H9 (cell line): ENCODE data around the gene ACSM4. TPM values are rescaled to one million over a fixed set of nuclear protein-coding genes. Genes with fewer than 3 reads are reported as not detected.
A peak's percentile ranks its signal among the peaks of the same experiment; 100 is the strongest.
"Not testable (repeated sequence)": the region's sequence is repeated elsewhere in the genome, so short reads cannot be mapped to it uniquely, and the experiment has no call there.

Source experiments
- DNase-seq: peaks from one replicate; pipeline ENCODE4 v3.0.0-alpha.2; 2017
- H2AFZ ChIP-seq: one replicate; pipeline ENCODE4 v1.6.1; 2013; ENCODE audit warnings: mild to moderate bottlenecking, low read length, control low read depth, moderate library complexity
- H2AK5ac ChIP-seq: 2 replicates; pipeline ENCODE4 v1.6.1; 2013; ENCODE audit warnings: low read length, control low read depth, mixed read lengths; ENCODE audit not compliant: insufficient read length
- H2BK120ac ChIP-seq: one replicate; pipeline ENCODE4 v1.6.1; 2013; ENCODE audit warnings: low read depth, mild to moderate bottlenecking, low read length, control low read depth, inconsistent platforms; ENCODE audit not compliant: poor library complexity, severe bottlenecking
- H2BK12ac ChIP-seq: 2 replicates; pipeline ENCODE4 v1.6.1; 2013; ENCODE audit warnings: low read length, control low read depth, mixed read lengths, low read depth; ENCODE audit not compliant: insufficient read length
- H2BK15ac ChIP-seq: 2 replicates; pipeline ENCODE4 v1.6.1; 2013; ENCODE audit warnings: low read depth, low read length, control low read depth
- H2BK20ac ChIP-seq: one replicate; pipeline ENCODE4 v1.6.1; 2013; ENCODE audit warnings: low read depth, mild to moderate bottlenecking, low read length, control low read depth, inconsistent platforms; ENCODE audit not compliant: poor library complexity, severe bottlenecking
- H2BK5ac ChIP-seq: 2 replicates; pipeline ENCODE4 v1.6.1; 2013; ENCODE audit warnings: low read length, control low read depth, mixed read lengths; ENCODE audit not compliant: insufficient read length
- H3K14ac ChIP-seq: 2 replicates; pipeline ENCODE4 v1.6.1; 2013; ENCODE audit warnings: low read length, control low read depth; ENCODE audit not compliant: insufficient read depth
- H3K18ac ChIP-seq: 2 replicates; pipeline ENCODE4 v1.6.1; 2013; ENCODE audit warnings: low read depth, mild to moderate bottlenecking, mixed read lengths, low read length, control low read depth; ENCODE audit not compliant: insufficient read length
- H3K23ac ChIP-seq: 2 replicates; pipeline ENCODE4 v1.6.1; 2013; ENCODE audit warnings: low read length, control low read depth, mixed read lengths, low read depth; ENCODE audit not compliant: insufficient read length
- H3K23me2 ChIP-seq: 2 replicates; pipeline ENCODE4 v1.6.1; 2013; ENCODE audit warnings: low read depth, mild to moderate bottlenecking, mixed read lengths, low read length, control low read depth; ENCODE audit not compliant: insufficient read length, poor library complexity, severe bottlenecking
- H3K27ac ChIP-seq: 2 replicates; pipeline ENCODE4 v1.5.1; 2013; ENCODE audit warnings: low read length, control low read depth, mixed read lengths, low read depth; ENCODE audit not compliant: insufficient read length
- H3K27me3 ChIP-seq: 2 replicates; pipeline ENCODE4 v1.6.1; 2013; ENCODE audit warnings: low read length, control low read depth, inconsistent platforms; ENCODE audit not compliant: insufficient read depth
- H3K4ac ChIP-seq: 2 replicates; pipeline ENCODE4 v1.6.1; 2013; ENCODE audit warnings: low read depth, mild to moderate bottlenecking, control low read depth, inconsistent platforms, low read length, moderate library complexity
- H3K4me1 ChIP-seq: 2 replicates; pipeline ENCODE4 v1.6.1; 2013; ENCODE audit warnings: low read length, control low read depth, inconsistent platforms; ENCODE audit not compliant: insufficient read depth
- H3K4me2 ChIP-seq: 2 replicates; pipeline ENCODE4 v1.6.1; 2013; ENCODE audit warnings: low read length, control low read depth, mixed read lengths; ENCODE audit not compliant: insufficient read length, insufficient read depth
- H3K56ac ChIP-seq: 2 replicates; pipeline ENCODE4 v1.6.1; 2013; ENCODE audit warnings: low read depth, mild to moderate bottlenecking, mixed read lengths, low read length, control low read depth; ENCODE audit not compliant: insufficient read length
- H3K79me1 ChIP-seq: 2 replicates; pipeline ENCODE4 v1.6.1; 2013; ENCODE audit warnings: low read depth, mild to moderate bottlenecking, moderate library complexity, low read length, control low read depth, inconsistent platforms; ENCODE audit not compliant: insufficient read depth, poor library complexity, severe bottlenecking
- H3K79me2 ChIP-seq: 2 replicates; pipeline ENCODE4 v1.6.1; 2013; ENCODE audit warnings: low read length, control low read depth, inconsistent platforms; ENCODE audit not compliant: insufficient read depth
- H3K9ac ChIP-seq: 2 replicates; pipeline ENCODE4 v1.6.1; 2013; ENCODE audit warnings: low read length, control low read depth, mixed read lengths; ENCODE audit not compliant: insufficient read length; ENCODE audit errors: extremely low read depth
- H3K9me3 ChIP-seq: one replicate; pipeline ENCODE4 v1.6.1; 2013; ENCODE audit warnings: low read depth, low read length, inconsistent platforms; ENCODE audit not compliant: control insufficient read depth
- H3T11ph ChIP-seq: one replicate; pipeline ENCODE4 v1.6.1; 2013; ENCODE audit warnings: mild to moderate bottlenecking, low read length, control low read depth, inconsistent platforms
- H4K20me1 ChIP-seq: one replicate; pipeline ENCODE4 v1.6.1; 2013; ENCODE audit not compliant: control insufficient read depth, insufficient read length, insufficient read depth
- H4K5ac ChIP-seq: 2 replicates; pipeline ENCODE4 v1.6.1; 2013; ENCODE audit warnings: low read depth, mild to moderate bottlenecking, mixed read lengths, low read length, control low read depth; ENCODE audit not compliant: insufficient read length
- H4K8ac ChIP-seq: replicated peaks from 2 replicates; pipeline ENCODE4 v1.6.1; 2013; ENCODE audit warnings: low read length, control low read depth, mixed read lengths, low read depth; ENCODE audit not compliant: insufficient read length
- H4K91ac ChIP-seq: 2 replicates; pipeline ENCODE4 v1.6.1; 2013; ENCODE audit warnings: low read depth, mild to moderate bottlenecking, moderate library complexity, mixed read lengths, low read length, control low read depth; ENCODE audit not compliant: insufficient read length
- H3K27ac Mint-ChIP-seq, 3 experiments: 2 replicates in 2 of 3; 3 replicates in 1 of 3; pipeline ENCODE4 v1.8.0; 2020 to 2021; ENCODE audit warnings: mixed read lengths in 3 of 3, mild to moderate bottlenecking in 1 of 3, moderate library complexity in 1 of 3
- H3K27me3 Mint-ChIP-seq: 2 replicates; pipeline ENCODE4 v1.8.0; 2021; ENCODE audit warnings: low read depth, mild to moderate bottlenecking, moderate library complexity, mixed read lengths
- H3K36me3 Mint-ChIP-seq, 3 experiments: 2 replicates in 2 of 3; 3 replicates in 1 of 3; pipeline ENCODE4 v1.8.0; 2020 to 2021; ENCODE audit warnings: low read depth in 3 of 3, mixed read lengths in 3 of 3; ENCODE audit not compliant: insufficient read depth in 1 of 3
- H3K4me1 Mint-ChIP-seq, 2 experiments: 2 replicates each; pipeline ENCODE4 v1.8.0; 2020; ENCODE audit warnings: mixed read lengths in 2 of 2
- H3K4me3 Mint-ChIP-seq, 2 experiments: 2 replicates in 1 of 2; 3 replicates in 1 of 2; pipeline ENCODE4 v1.8.0; 2020 to 2021; ENCODE audit warnings: mild to moderate bottlenecking in 2 of 2, mixed read lengths in 2 of 2, moderate library complexity in 1 of 2
- H3K9me3 Mint-ChIP-seq, 2 experiments: 2 replicates in 1 of 2; 3 replicates in 1 of 2; pipeline ENCODE4 v1.8.0; 2020; ENCODE audit warnings: mild to moderate bottlenecking in 2 of 2, mixed read lengths in 2 of 2, moderate library complexity in 1 of 2
- CTCF ChIP-seq: fragments of 200-600 bp; sonication (generic); conservative IDR thresholded peaks from 3 replicates; pipeline ENCODE4 v1.8.0; 2021; ENCODE audit warnings: antibody characterized with exemption, mild to moderate bottlenecking
- WGBS: extraction: QIAGEN DNeasy Blood & Tissue Kit; methylation state at CpG from one replicate; pipeline ENCODE4 v1.1.7; 2013; ENCODE audit warnings: missing lambda C conversion rate, low lambda C conversion rate, mixed read lengths; ENCODE audit not compliant: insufficient read length; ENCODE audit errors: extremely low coverage; 5-methylcytosine and 5-hydroxymethylcytosine counted together
- total RNA-seq: library from RNA; stranded (reverse); gene quantifications from 2 replicates; pipeline ENCODE4 v1.2.1, GENCODE V29; 2021

The ACSM4 gene
- total RNA-seq, 1 experiment from 2014 or later = not detected

- Histone ChIP-seq H3K27ac (no peak overlapping the region), H3K23me2 (no peaks in the 10 kb centered on the region), H3T11ph (no peak overlapping the region), H3K9ac (no peak overlapping the region), H2BK20ac (no peak overlapping the region), H3K79me1 (no peaks in the 10 kb centered on the region), H4K8ac (no peak overlapping the region), H3K4me1 (no peaks in the 10 kb centered on the region), H3K23ac (no peak overlapping the region), H3K27me3 (no peaks in the 10 kb centered on the region), H3K9me3 (peaks cover 12% of the 10 kb centered on the region), H2BK15ac (no peak overlapping the region), H3K18ac (no peak overlapping the region), H3K56ac (no peak overlapping the region), H2BK5ac (no peak overlapping the region), H2BK120ac (no peak overlapping the region), H4K5ac (no peak overlapping the region), H3K4me2 (no peak overlapping the region), H3K14ac (no peak overlapping the region), H2BK12ac (no peak overlapping the region), H4K20me1 (no peaks in the 10 kb centered on the region), H4K91ac (no peak overlapping the region), H2AK5ac (no peak overlapping the region), H3K79me2 (no peaks in the 10 kb centered on the region), H2AFZ (no peak overlapping the region), H3K4ac (no peak overlapping the region)
- WGBS = no CpG with 5 or more reads among the region's 7 CpGs
- Mint-ChIP-seq H3K27me3 (no peaks in the 10 kb centered on the region), H3K4me3 (no peak overlapping the region), H3K4me1 (no peaks in the 10 kb centered on the region), H3K36me3 (peaks cover 8 to 24% (median 19%) of the 10 kb centered on the region in 3 experiments), H3K9me3 (peaks cover 26 to 32% of the 10 kb centered on the region in 2 experiments), H3K27ac (no peak overlapping the region)
- no peak for DNase-seq
- TF ChIP-seq CTCF = no peak
These were observed 24.0 kb downstream of the ACSM4 start for GRCh38 chr12:7327918-7328317.

- not testable (repeated sequence) for H3K4me1 Mint-ChIP-seq, H3K4ac ChIP-seq, H2BK15ac ChIP-seq, H3K23ac ChIP-seq, H2AK5ac ChIP-seq, H3K18ac ChIP-seq, H2AFZ ChIP-seq, H4K91ac ChIP-seq, H3K23me2 ChIP-seq, DNase-seq, H3K27ac Mint-ChIP-seq, H3K9ac ChIP-seq, H3T11ph ChIP-seq, H3K9me3 ChIP-seq, H4K5ac ChIP-seq, H3K27me3 ChIP-seq, H2BK12ac ChIP-seq, H3K4me2 ChIP-seq, H2BK20ac ChIP-seq, H4K8ac ChIP-seq, H3K79me2 ChIP-seq, H3K27me3 Mint-ChIP-seq, H3K4me1 ChIP-seq, H2BK5ac ChIP-seq, H4K20me1 ChIP-seq, H3K79me1 ChIP-seq, H3K56ac ChIP-seq, H3K14ac ChIP-seq, H2BK120ac ChIP-seq, H3K27ac ChIP-seq
- peak overlapping the region in 1 of 2 experiments; percentile 18; a peak in 1 of 5 replicates for H3K4me3 Mint-ChIP-seq
- peaks cover 7 to 16% (median 9%) of the 10 kb centered on the region in 3 experiments; a peak in 6 of 7 replicates for H3K36me3 Mint-ChIP-seq
- peaks cover 15 to 19% of the 10 kb centered on the region in 2 experiments for H3K9me3 Mint-ChIP-seq
- WGBS = no CpG with 5 or more reads among the region's 5 CpGs
These were observed 33.9 kb downstream of the ACSM4 start for GRCh38 chr12:7337790-7338189.
